Measurements from ENCODE around the gene ST3GAL4.
A peak's percentile ranks its signal among the peaks of the same experiment; 100 is the strongest.

ST3GAL4 gene

GRCh38 chr11:126417091-126417862 is 61.8 kb downstream of the ST3GAL4 start:
- peak overlapping the region; percentile 44 for H3K27ac ChIP-seq
- TF ChIP-seq ZFX (IDR thresholded peaks at IDR 0.05) (no peak), CTCF (conservative IDR thresholded peaks at IDR 0.05) (no peak)

- TF ChIP-seq CTCF (conservative IDR thresholded peaks at IDR 0.05), result no peak
- no peak overlapping the region for H3K27ac ChIP-seq
Measured at GRCh38 chr11:126418887-126419286, 63.4 kb downstream of the ST3GAL4 start.

- H3K27ac ChIP-seq, result no peak overlapping the region
- no peak for TF ChIP-seq ZFX (IDR thresholded peaks at IDR 0.05)
- no peak for TF ChIP-seq CTCF (conservative IDR thresholded peaks at IDR 0.05)
Measured at GRCh38 chr11:126419801-126420697, 64.6 kb downstream of the ST3GAL4 start.

GRCh38 chr11:126420698-126421256 is 65.3 kb downstream of the ST3GAL4 start:
- TF ChIP-seq ZFX (IDR thresholded peaks at IDR 0.05) (no peak), CTCF (conservative IDR thresholded peaks at IDR 0.05) (no peak)
- no peak overlapping the region for H3K27ac ChIP-seq

GRCh38 chr11:126421271-126421671 is 65.8 kb downstream of the ST3GAL4 start:
- TF ChIP-seq ZFX (IDR thresholded peaks at IDR 0.05) (no peak), CTCF (conservative IDR thresholded peaks at IDR 0.05) (no peak)
- no peak overlapping the region for H3K27ac ChIP-seq

- TF ChIP-seq ZFX (IDR thresholded peaks at IDR 0.05) (no peak), CTCF (conservative IDR thresholded peaks at IDR 0.05) (no peak)
- no peak overlapping the region for H3K27ac ChIP-seq
Measured at GRCh38 chr11:126422446-126422845, 67.0 kb downstream of the ST3GAL4 start.

- H3K27ac ChIP-seq, result no peak overlapping the region
- no peak for TF ChIP-seq ZFX (IDR thresholded peaks at IDR 0.05)
Measured at GRCh38 chr11:126423154-126423553, 67.7 kb downstream of the ST3GAL4 start.
